IgD-negative memory B cell (primary cell): ENCODE measurements around the gene LEUTX. TPM values are rescaled to one million over a fixed set of nuclear protein-coding genes. Genes with fewer than 3 reads are reported as not detected.
"Not testable (repeated sequence)": the region's sequence is repeated elsewhere in the genome, so short reads cannot be mapped to it uniquely, and the experiment has no call there.

Experiments used
- H3K27ac Mint-ChIP-seq, 3 donors: one replicate each; pipeline ENCODE4 v1.8.0; 2020 to 2022; ENCODE audit warnings: mild to moderate bottlenecking in 3 of 3, mixed read lengths in 3 of 3, moderate library complexity in 1 of 3
- H3K27me3 Mint-ChIP-seq: one replicate; pipeline ENCODE4 v1.8.0; 2021; ENCODE audit warnings: mixed read lengths
- H3K36me3 Mint-ChIP-seq: one replicate; pipeline ENCODE4 v1.8.0; 2020; ENCODE audit warnings: mild to moderate bottlenecking, mixed read lengths
- H3K4me1 Mint-ChIP-seq, 3 donors: one replicate each; pipeline ENCODE4 v1.8.0; 2020 to 2022; ENCODE audit warnings: mixed read lengths in 3 of 3, mild to moderate bottlenecking in 1 of 3
- H3K4me3 Mint-ChIP-seq, 4 donors: one replicate each; pipeline ENCODE4 v1.8.0; 2020 to 2022; ENCODE audit warnings: mild to moderate bottlenecking in 4 of 4, mixed read lengths in 4 of 4, moderate library complexity in 3 of 4
- H3K9me3 Mint-ChIP-seq, 3 donors: one replicate each; pipeline ENCODE4 v1.8.0; 2020 to 2021; ENCODE audit warnings: mixed read lengths in 3 of 3, mild to moderate bottlenecking in 1 of 3
- polyA plus RNA-seq: library from polyadenylated mRNA; unstranded; fragments of 300-500 nt; fragmentation: Illumina TruSeq; gene quantifications from one replicate; pipeline ENCODE4 v1.2.3, GENCODE V29; 2021

The LEUTX gene
- polyA plus RNA-seq, 1 donor from 2014 or later: not detected

DNA sequence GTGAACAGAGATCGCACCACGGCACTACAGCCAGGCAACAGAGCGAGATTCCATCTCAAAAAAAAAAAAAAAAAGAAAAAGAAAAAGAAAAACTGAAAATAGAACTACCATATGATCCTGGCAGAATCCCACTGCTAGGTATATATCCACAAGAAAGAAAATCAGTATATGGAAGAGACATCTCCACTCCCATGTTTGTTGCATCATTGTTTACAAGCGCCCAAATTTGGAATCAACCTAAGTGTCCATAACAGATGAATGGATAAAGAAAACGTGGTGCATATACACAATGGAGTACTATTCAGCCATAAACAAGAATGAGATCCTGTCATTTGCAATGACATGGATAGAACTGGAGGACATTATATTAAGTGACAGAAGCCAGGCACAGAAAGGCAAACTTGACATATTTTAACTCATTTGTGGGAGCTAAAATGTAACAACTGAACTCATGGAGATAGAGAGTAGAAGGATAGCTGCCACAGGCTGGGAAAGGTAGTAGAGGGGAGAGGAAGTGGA is 29.3 kb downstream of the LEUTX start:
- Mint-ChIP-seq H3K9me3 (no peaks in the 10 kb centered on the region), H3K4me1 (no peaks in the 10 kb centered on the region), H3K36me3 (peaks cover 4% of the 10 kb centered on the region), H3K27ac (no peak overlapping the region), H3K27me3 (peaks cover 11% of the 10 kb centered on the region), H3K4me3 (no peak overlapping the region)

DNA sequence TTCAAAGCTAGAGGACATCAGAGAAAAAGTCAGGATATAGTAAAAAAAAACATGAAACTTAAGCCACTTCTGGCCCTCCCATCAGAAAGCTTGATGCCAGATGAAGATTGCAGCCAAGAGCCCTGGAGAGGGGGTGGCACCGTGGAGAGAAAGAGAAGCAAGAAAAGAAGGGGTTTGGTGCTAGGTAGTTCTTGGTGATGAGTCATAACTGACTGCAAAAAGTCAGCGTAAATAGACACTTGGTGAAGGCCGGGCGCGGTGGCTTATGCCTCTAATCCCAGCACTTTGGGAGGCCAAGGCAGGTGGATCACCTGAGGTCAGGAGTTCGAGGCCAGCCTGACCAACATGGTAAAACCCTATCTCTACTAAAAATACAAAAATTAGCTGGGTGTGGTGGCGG is 30.0 kb downstream of the LEUTX start:
- not testable (repeated sequence) for H3K4me1 Mint-ChIP-seq, H3K9me3 Mint-ChIP-seq

DNA sequence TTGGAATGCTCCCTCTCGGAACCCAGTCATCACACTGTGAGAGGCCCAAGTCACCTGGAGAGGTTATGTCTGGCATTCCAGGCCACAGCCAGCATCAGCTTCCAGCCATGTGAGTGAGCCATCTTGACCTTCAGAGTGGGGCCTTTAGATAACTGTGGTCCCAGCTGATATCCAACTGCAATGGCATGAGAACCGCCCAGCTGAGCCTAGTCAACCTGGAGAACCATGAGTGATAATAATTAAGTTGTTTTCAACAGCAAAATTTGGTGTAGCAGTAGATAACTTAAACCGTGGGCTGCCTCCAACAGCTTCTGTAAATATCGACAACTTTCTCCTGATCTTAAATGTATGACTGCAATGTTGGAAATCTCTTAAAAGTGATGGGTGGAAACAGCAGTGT is 30.7 kb downstream of the LEUTX start:
- peaks cover 4% of the 10 kb centered on the region for H3K36me3 Mint-ChIP-seq
- H3K4me3 Mint-ChIP-seq: no peak overlapping the region
- no peaks in the 10 kb centered on the region for H3K4me1 Mint-ChIP-seq

More for the DNA sequence above, 30.0 kb downstream of the LEUTX start:
- not testable (repeated sequence) for H3K36me3 Mint-ChIP-seq, H3K27ac Mint-ChIP-seq, H3K4me3 Mint-ChIP-seq
- peaks cover 11% of the 10 kb centered on the region for H3K27me3 Mint-ChIP-seq

DNA sequence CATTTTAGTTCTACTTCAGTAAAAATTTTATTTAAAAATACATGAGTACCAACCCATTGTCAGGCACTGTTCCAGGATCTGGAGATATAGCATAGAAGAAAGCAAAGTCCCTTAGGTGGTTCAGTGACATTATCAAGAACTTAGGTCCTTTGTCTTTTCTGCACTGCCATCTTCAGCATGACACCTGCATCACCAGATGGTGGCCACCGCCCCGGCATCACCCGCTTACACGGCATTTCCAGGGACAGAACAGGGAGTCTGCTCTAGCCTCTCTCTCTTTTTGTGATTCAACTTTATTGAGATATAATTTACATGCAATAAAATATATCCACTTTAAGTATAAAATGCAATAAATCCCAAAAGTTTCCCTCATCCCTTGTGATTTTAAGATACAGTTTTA is 31.8 kb downstream of the LEUTX start:
- H3K27me3 Mint-ChIP-seq: peaks cover 2% of the 10 kb centered on the region
- H3K36me3 Mint-ChIP-seq: peaks cover 4% of the 10 kb centered on the region
- H3K27ac Mint-ChIP-seq: no peak overlapping the region
- H3K4me3 Mint-ChIP-seq: no peak overlapping the region
- no peaks in the 10 kb centered on the region for H3K9me3 Mint-ChIP-seq
- H3K4me1 Mint-ChIP-seq: no peaks in the 10 kb centered on the region

More for the DNA sequence above, 30.7 kb downstream of the LEUTX start:
- no peak overlapping the region for H3K27ac Mint-ChIP-seq
- H3K27me3 Mint-ChIP-seq: peaks cover 7% of the 10 kb centered on the region
- H3K9me3 Mint-ChIP-seq: no peaks in the 10 kb centered on the region

DNA sequence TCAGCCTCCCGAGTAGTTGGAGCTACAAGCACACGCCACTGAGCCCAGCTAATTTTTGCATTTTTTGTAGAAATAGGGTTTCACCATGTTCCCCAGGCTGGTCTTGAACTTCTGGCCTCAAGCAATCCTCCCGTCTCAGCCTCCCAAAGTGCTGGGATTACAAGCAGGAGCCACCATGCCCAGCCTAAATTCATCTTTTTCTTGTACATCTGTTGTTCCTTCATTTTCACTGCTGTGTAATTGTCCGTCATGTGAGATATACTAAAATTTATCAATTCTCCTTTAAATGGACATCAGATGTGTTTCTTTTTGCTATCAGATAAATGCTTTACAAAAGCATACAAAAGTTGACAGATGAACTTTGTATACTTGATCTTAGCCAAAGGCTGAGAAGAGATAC is 32.4 kb downstream of the LEUTX start:
- Mint-ChIP-seq H3K27me3 (peaks cover 1% of the 10 kb centered on the region), H3K4me1 (peaks cover 0 to 1% (median 0%) of the 10 kb centered on the region in 3 donors), H3K4me3 (no peak overlapping the region), H3K9me3 (no peaks in the 10 kb centered on the region), H3K27ac (no peak overlapping the region), H3K36me3 (peaks cover 2% of the 10 kb centered on the region)

DNA sequence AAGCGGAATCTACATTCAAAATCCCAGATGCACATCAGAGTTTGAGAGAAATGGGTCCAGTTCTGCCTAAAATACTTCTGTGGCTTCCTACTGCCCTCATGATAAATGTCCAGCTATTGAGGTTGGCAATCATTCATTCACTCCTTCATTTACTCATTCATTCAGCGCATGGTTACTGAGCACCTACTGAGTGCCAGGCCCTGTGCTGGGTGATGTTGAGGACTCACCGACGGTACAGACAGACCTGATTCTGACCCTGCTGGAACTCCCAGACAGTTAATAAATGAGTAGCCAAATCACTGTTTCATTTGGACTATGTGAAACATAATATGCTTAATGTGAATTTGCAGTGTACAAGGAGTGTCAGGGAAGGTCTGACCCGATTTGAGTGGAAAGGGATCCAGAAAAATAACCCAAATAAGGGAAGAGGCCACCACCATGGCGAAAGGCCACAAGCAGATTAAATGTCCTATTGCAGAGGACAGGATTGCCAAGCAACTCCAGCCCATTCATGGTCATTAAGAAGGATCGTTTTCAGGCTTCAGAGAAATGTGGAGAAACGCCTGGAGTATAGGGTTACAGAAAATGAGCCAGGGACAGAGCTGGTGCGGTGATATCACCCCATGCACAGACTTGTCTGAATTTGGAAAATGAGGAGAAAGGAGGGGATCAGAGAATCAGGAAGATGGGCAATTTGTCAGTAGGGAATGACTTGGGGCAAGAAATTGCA is 34.8 kb downstream of the LEUTX start:
- peaks cover 2% of the 10 kb centered on the region for H3K36me3 Mint-ChIP-seq
- H3K27me3 Mint-ChIP-seq: no peaks in the 10 kb centered on the region
- peaks cover 0 to 3% (median 1%) of the 10 kb centered on the region in 3 donors for H3K4me1 Mint-ChIP-seq
- H3K27ac Mint-ChIP-seq: no peak overlapping the region
- H3K9me3 Mint-ChIP-seq: no peaks in the 10 kb centered on the region
- no peak overlapping the region for H3K4me3 Mint-ChIP-seq

DNA sequence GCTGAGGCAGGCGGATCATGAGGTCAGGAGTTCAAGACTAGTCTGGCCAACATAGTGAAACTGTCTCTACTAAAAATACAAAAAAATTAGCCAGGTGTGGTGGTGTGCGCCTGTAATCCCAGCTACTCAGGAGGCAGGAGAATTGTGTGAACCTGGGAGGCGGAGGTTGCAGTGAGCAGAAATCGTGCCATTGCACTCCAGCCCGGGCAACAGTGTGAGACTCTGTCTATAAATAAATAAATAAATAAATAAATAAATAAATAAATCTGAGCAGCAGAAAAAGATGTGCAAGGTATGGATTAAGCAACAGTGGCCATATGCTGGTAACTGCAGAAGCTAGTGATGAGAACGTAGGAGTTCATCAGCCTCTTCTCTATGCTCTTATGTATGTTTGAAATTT is 35.5 kb downstream of the LEUTX start:
- H3K4me3 Mint-ChIP-seq, H3K36me3 Mint-ChIP-seq, H3K27me3 Mint-ChIP-seq, H3K9me3 Mint-ChIP-seq, H3K4me1 Mint-ChIP-seq, H3K27ac Mint-ChIP-seq: not testable (repeated sequence)

DNA sequence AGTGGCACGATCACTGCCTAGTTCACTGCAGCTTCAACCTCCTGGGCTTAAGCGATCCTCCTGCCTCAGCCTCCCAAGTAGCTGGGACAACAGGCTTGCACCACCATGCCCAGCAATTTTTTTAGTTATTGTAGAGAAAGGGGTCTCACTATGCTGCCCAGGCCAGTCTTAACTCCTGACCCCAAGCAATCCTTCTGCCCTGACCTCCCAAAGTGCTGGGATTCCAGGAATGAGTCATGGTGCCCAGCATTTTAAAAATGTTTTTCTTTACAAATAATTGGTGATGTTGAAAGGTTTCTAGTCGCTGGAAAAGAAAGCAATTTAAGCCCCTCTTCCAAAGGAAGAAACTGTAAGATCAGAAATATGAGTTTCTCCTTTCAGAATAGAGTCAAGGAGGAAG is 35.9 kb downstream of the LEUTX start:
- Mint-ChIP-seq H3K36me3 (peaks cover 2% of the 10 kb centered on the region), H3K4me3 (no peak overlapping the region), H3K27me3 (no peaks in the 10 kb centered on the region), H3K27ac (no peak overlapping the region), H3K4me1 (peaks cover 3 to 11% (median 8%) of the 10 kb centered on the region in 3 donors), H3K9me3 (no peaks in the 10 kb centered on the region)

DNA sequence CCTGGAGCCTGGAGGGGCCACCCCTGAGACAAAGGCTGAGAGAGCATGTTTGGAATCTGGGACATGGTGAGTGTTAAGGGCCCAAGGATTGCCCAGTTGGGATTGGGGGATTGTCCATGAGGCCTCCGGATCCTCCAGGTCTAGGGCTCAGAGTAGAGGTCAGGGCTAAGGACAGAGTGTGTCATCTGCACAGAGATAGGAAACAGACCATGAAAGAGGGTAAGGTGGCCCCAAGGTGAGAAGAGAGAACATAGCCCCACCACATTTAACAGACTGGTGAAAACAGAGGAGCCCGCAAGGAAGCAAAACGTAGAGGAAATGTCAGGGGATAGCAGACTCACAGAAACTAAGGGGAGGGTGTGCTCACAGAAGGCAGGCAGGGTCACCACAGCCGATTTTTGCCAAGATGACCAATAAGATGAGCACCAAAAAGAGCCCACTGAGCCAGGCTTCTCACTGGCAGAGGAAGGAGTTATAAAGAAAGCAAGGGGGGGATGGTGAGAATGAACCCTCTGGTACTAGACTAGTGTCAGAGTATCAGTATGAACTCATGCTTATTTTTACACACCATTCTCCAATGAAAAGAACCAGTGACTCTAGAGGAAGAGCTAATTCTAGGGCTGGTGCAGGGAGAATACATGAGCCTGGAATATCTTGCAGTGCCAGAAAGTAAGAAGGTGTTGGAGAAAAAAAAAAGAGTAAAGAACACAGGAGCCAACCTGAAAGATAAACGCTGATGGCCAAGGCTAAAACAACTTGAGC is 37.8 kb downstream of the LEUTX start:
- no peak overlapping the region for H3K4me3 Mint-ChIP-seq
- no peaks in the 10 kb centered on the region for H3K9me3 Mint-ChIP-seq
- no peak overlapping the region for H3K27ac Mint-ChIP-seq
- H3K27me3 Mint-ChIP-seq: no peaks in the 10 kb centered on the region
- H3K4me1 Mint-ChIP-seq: peaks cover 3 to 13% (median 8%) of the 10 kb centered on the region in 3 donors
- H3K36me3 Mint-ChIP-seq: peaks cover 2% of the 10 kb centered on the region

DNA sequence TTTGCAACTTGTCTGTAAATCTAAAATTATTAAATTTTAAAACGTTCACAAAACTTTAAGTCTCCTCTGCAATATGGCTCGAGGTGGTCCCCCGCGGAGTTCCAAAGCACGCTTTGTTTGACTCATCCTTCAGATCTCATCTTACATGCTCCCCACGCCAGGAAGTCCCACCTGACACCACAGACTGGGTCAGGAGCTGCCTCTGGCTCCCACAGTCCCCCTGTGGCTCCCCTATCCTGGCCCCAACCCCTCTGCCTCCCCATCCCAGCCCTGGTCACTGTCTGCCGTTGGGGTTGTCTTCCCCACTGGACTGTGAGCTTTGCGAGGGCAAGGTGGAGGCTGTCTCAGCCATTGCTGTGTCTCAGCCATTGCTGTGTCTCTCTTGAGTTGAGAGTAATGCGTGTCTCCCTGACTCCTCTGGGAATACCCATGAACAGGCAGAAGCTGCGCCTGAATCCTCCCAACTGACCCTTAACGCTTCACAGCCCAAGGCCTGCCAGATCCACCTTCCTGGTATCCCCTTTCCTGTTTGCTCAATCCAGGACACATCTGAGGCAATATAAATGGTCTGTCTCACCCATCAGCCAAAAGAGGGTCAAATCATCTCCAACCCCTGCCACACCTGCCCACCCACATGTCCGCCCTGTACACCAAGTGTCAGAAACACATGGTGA is 39.4 kb downstream of the LEUTX start:
- no peaks in the 10 kb centered on the region for H3K36me3 Mint-ChIP-seq
- no peak overlapping the region for H3K4me3 Mint-ChIP-seq
- H3K4me1 Mint-ChIP-seq: peaks cover 3 to 13% (median 8%) of the 10 kb centered on the region in 3 donors
- H3K27me3 Mint-ChIP-seq: no peaks in the 10 kb centered on the region
- H3K9me3 Mint-ChIP-seq: no peaks in the 10 kb centered on the region
- no peak overlapping the region for H3K27ac Mint-ChIP-seq

DNA sequence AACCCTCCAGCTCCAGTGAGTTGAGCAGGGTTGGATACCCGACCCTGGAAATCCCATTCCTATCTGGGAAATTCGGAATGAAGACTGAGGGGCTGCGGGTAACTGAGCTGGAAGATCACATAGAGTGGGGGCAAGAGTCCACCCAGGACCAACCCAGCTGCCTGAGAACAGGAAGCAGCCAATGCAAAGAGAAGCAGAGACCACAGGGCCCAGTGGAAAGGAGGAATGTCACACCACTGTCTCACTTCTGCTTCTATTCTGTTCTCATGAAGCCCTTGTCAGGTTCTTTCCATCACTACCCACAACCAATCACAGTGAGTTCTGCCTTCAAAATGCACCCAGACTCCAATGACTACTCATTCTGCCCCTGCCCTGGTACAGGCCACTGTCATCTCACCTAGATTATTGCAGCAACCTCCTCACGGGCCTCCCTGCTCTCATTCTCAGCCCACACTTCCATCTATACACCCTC is 40.0 kb downstream of the LEUTX start:
- H3K27ac Mint-ChIP-seq: peak overlapping the region in 1 of 3 donors; percentile 24
- H3K27me3 Mint-ChIP-seq: no peaks in the 10 kb centered on the region
- no peaks in the 10 kb centered on the region for H3K9me3 Mint-ChIP-seq
- H3K36me3 Mint-ChIP-seq: no peaks in the 10 kb centered on the region
- peaks cover 3 to 13% (median 8%) of the 10 kb centered on the region in 3 donors for H3K4me1 Mint-ChIP-seq
- no peak overlapping the region for H3K4me3 Mint-ChIP-seq

DNA sequence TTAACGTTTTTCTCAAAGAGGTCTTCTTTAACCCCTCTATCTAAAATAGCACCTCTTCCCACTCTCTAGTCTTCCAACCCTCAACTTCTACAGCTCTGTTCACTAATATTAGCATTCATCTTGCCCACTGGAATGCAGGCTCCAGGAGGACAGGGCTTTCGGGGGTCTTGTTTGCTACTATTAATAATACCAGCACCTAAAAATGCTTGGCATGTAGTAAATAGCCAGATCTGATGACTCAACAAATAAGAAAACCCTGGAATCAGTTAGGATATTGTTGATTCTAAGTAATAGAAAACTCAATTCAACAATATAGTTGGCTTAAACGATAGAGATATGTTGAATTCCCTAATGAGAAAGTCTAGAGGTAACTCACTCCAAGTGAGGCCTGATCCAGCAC is 41.1 kb downstream of the LEUTX start:
- Mint-ChIP-seq H3K4me1 (peaks cover 3 to 13% (median 8%) of the 10 kb centered on the region in 3 donors), H3K36me3 (no peaks in the 10 kb centered on the region), H3K4me3 (no peak overlapping the region), H3K27me3 (no peaks in the 10 kb centered on the region), H3K9me3 (no peaks in the 10 kb centered on the region), H3K27ac (no peak overlapping the region)

DNA sequence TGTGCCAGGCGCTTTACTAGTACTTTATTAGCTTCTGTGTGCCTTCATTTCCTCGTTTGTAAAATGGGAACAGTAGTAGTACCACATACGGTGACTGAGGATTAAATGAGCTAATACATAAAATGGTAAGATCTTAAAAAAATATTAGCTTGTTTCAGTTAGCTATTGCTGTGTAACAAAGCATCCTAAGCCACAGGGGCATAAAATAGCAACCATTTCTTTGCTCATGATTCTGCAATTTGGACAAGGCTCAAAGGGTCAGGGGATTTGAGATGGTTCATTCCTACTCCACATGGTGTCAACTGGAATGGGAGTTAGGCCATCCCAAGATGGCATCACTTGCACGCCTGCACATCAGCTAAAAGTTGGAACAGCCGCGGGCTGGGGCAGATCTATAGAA is 42.0 kb downstream of the LEUTX start:
- peaks cover 3 to 15% (median 8%) of the 10 kb centered on the region in 3 donors for H3K4me1 Mint-ChIP-seq

DNA sequence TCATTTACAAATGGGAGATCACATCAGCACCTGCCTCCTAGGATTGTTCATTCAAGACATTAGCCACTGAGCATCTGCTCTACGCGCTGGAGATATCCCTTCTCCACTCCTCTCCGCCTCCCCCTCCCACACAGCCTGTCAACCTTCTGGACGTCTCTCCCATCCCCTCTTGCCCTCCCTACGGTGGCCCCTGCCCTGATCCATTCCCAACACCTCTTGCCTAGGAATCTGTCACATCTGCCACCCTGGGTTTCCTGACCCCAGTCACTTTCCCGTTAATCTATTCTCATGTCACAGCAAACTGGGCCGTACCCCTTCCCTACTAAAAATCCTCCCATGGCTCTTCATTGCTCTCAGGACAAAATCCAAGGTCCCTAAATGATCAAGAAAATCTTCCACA is 45.0 kb downstream of the LEUTX start:
- no peak overlapping the region for H3K4me3 Mint-ChIP-seq
- H3K27me3 Mint-ChIP-seq: no peaks in the 10 kb centered on the region

More for the DNA sequence above, 42.0 kb downstream of the LEUTX start:
- Mint-ChIP-seq H3K36me3 (no peaks in the 10 kb centered on the region), H3K9me3 (no peaks in the 10 kb centered on the region), H3K27ac (no peak overlapping the region), H3K4me3 (no peak overlapping the region), H3K27me3 (no peaks in the 10 kb centered on the region)

More for the DNA sequence above, 45.0 kb downstream of the LEUTX start:
- Mint-ChIP-seq H3K9me3 (no peaks in the 10 kb centered on the region), H3K4me1 (peaks cover 7 to 16% (median 11%) of the 10 kb centered on the region in 3 donors), H3K27ac (no peak overlapping the region), H3K36me3 (peaks cover 2% of the 10 kb centered on the region)
